WTC11 (cell line): ENCODE data around the gene EXOC6.

Experiments used
- CREB1 ChIP-seq: sonication (generic); formaldehyde crosslinking; IDR thresholded peaks from 2 replicates; pipeline ENCODE4 v1.8.0; 2023; ENCODE audit warnings: mild to moderate bottlenecking, missing genetic modification reagents
- NFE2L1 ChIP-seq: sonication (generic); formaldehyde crosslinking; IDR thresholded peaks from 2 replicates; pipeline ENCODE4 v1.8.1; 2023; ENCODE audit warnings: missing genetic modification reagents
- ZNF121 ChIP-seq: sonication (generic); formaldehyde crosslinking; IDR thresholded peaks from 2 replicates; pipeline ENCODE4 v1.8.0; 2023; ENCODE audit warnings: missing genetic modification reagents
- ZNF263 ChIP-seq: sonication (generic); formaldehyde crosslinking; IDR thresholded peaks from 2 replicates; pipeline ENCODE4 v1.8.1; 2022; ENCODE audit warnings: low read depth, mild to moderate bottlenecking, moderate library complexity, missing genetic modification reagents
- ZNF317 ChIP-seq: sonication (generic); formaldehyde crosslinking; IDR thresholded peaks from 2 replicates; pipeline ENCODE4 v1.8.1; 2023; ENCODE audit warnings: low read depth, mild to moderate bottlenecking, moderate library complexity, missing genetic modification reagents, borderline replicate concordance
- TF ChIP-seq, protein P1 (sequence below): sonication (generic); formaldehyde crosslinking; IDR thresholded peaks from 2 replicates; pipeline ENCODE4 v1.8.1; 2023; ENCODE audit warnings: mild to moderate bottlenecking, missing genetic modification reagents
- TF ChIP-seq, protein P2 (sequence below): fragments of 200-600 bp; IDR thresholded peaks from 2 replicates; pipeline ENCODE4 v1.8.0; 2022; ENCODE audit warnings: antibody characterized with exemption
- TF ChIP-seq, protein P3 (sequence below): sonication (generic); formaldehyde crosslinking; IDR thresholded peaks from 2 replicates; pipeline ENCODE4 v1.8.1; 2023; ENCODE audit warnings: mild to moderate bottlenecking, missing genetic modification reagents, moderate library complexity
- TF ChIP-seq, protein P4 (sequence below): sonication (generic); formaldehyde crosslinking; IDR thresholded peaks from 2 replicates; pipeline ENCODE4 v1.8.1; 2022; ENCODE audit warnings: low read depth, mild to moderate bottlenecking, moderate library complexity, missing genetic modification reagents, borderline replicate concordance
- TF ChIP-seq, protein P5 (sequence below): sonication (generic); formaldehyde crosslinking; IDR thresholded peaks from 2 replicates; pipeline ENCODE4 v1.8.0; 2022; ENCODE audit warnings: missing genetic modification reagents

DNA sequence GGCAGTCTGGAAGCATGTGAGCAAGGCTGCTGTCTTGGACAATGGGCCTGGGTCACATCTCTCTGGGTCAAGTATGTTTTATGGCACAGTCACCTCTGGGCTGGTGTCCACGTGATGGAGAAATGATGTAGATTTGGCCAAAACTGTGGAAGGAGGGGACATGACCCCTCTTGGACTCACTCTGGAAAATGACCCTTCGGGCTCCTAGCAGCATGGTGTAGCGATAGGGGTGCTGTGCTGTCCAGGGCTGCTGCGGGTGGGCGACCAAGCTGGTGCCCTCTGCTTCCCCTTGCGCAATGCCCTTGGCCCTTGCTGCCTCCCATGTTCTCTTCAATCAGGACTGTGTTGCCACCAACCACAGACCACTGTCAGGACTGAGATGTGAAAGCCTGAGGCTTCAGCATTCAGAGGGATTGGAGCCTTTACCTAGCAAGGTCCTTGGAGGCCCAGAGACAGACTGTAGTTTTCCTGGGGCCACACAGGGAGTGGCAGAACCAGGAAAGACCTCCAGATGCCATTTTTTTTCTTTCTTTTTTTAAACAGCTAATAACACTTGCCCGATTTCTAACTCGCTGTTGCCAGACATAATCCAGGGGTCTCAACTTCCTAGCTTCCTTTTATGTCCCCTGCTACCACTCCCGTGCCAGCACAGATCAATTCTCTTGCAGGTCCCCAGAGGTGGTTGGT lies 231.5 kb downstream of the EXOC6 start:
- TF ChIP-seq, protein P1, sequence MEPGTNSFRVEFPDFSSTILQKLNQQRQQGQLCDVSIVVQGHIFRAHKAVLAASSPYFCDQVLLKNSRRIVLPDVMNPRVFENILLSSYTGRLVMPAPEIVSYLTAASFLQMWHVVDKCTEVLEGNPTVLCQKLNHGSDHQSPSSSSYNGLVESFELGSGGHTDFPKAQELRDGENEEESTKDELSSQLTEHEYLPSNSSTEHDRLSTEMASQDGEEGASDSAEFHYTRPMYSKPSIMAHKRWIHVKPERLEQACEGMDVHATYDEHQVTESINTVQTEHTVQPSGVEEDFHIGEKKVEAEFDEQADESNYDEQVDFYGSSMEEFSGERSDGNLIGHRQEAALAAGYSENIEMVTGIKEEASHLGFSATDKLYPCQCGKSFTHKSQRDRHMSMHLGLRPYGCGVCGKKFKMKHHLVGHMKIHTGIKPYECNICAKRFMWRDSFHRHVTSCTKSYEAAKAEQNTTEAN (CRISPR knock-in tag), result no peak
- TF ChIP-seq ZNF263 (CRISPR knock-in tag), result no peak
- TF ChIP-seq, protein P2, sequence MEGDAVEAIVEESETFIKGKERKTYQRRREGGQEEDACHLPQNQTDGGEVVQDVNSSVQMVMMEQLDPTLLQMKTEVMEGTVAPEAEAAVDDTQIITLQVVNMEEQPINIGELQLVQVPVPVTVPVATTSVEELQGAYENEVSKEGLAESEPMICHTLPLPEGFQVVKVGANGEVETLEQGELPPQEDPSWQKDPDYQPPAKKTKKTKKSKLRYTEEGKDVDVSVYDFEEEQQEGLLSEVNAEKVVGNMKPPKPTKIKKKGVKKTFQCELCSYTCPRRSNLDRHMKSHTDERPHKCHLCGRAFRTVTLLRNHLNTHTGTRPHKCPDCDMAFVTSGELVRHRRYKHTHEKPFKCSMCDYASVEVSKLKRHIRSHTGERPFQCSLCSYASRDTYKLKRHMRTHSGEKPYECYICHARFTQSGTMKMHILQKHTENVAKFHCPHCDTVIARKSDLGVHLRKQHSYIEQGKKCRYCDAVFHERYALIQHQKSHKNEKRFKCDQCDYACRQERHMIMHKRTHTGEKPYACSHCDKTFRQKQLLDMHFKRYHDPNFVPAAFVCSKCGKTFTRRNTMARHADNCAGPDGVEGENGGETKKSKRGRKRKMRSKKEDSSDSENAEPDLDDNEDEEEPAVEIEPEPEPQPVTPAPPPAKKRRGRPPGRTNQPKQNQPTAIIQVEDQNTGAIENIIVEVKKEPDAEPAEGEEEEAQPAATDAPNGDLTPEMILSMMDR, result no peak
- TF ChIP-seq NFE2L1 (CRISPR knock-in tag), result no peak
- TF ChIP-seq ZNF317 (CRISPR knock-in tag), result no peak
- TF ChIP-seq, protein P3, sequence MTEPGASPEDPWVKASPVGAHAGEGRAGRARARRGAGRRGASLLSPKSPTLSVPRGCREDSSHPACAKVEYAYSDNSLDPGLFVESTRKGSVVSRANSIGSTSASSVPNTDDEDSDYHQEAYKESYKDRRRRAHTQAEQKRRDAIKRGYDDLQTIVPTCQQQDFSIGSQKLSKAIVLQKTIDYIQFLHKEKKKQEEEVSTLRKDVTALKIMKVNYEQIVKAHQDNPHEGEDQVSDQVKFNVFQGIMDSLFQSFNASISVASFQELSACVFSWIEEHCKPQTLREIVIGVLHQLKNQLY, result no peak
- no peak for TF ChIP-seq ZNF121 (CRISPR knock-in tag)
- TF ChIP-seq CREB1 (CRISPR knock-in tag), result no peak
- TF ChIP-seq, protein P4, sequence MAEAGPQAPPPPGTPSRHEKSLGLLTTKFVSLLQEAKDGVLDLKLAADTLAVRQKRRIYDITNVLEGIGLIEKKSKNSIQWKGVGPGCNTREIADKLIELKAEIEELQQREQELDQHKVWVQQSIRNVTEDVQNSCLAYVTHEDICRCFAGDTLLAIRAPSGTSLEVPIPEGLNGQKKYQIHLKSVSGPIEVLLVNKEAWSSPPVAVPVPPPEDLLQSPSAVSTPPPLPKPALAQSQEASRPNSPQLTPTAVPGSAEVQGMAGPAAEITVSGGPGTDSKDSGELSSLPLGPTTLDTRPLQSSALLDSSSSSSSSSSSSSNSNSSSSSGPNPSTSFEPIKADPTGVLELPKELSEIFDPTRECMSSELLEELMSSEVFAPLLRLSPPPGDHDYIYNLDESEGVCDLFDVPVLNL, result no peak
- TF ChIP-seq, protein P5, sequence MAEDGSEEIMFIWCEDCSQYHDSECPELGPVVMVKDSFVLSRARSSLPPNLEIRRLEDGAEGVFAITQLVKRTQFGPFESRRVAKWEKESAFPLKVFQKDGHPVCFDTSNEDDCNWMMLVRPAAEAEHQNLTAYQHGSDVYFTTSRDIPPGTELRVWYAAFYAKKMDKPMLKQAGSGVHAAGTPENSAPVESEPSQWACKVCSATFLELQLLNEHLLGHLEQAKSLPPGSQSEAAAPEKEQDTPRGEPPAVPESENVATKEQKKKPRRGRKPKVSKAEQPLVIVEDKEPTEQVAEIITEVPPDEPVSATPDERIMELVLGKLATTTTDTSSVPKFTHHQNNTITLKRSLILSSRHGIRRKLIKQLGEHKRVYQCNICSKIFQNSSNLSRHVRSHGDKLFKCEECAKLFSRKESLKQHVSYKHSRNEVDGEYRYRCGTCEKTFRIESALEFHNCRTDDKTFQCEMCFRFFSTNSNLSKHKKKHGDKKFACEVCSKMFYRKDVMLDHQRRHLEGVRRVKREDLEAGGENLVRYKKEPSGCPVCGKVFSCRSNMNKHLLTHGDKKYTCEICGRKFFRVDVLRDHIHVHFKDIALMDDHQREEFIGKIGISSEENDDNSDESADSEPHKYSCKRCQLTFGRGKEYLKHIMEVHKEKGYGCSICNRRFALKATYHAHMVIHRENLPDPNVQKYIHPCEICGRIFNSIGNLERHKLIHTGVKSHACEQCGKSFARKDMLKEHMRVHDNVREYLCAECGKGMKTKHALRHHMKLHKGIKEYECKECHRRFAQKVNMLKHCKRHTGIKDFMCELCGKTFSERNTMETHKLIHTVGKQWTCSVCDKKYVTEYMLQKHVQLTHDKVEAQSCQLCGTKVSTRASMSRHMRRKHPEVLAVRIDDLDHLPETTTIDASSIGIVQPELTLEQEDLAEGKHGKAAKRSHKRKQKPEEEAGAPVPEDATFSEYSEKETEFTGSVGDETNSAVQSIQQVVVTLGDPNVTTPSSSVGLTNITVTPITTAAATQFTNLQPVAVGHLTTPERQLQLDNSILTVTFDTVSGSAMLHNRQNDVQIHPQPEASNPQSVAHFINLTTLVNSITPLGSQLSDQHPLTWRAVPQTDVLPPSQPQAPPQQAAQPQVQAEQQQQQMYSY (CRISPR knock-in tag), result no peak
